GM23248 (cell line): Measurements from ENCODE around the gene BAHD1. TPM values are rescaled to one million over a fixed set of nuclear protein-coding genes. Genes with fewer than 3 reads are reported as not detected.

Experiments used
- DNase-seq: peaks from one replicate; pipeline ENCODE4 v3.0.0-alpha.2; 2015
- H2AFZ ChIP-seq: fragments of 200-600 bp; sonication (generic); 2 replicates; pipeline ENCODE4 v1.6.1; 2016; ENCODE audit warnings: antibody characterized with exemption
- H3F3A ChIP-seq: fragments of 200-600 bp; sonication (generic); 2 replicates; pipeline ENCODE4 v1.6.1; 2016; ENCODE audit warnings: mild to moderate bottlenecking, antibody characterized with exemption, mixed run types; ENCODE audit not compliant: insufficient read depth
- H3K27ac ChIP-seq: fragments of 200-600 bp; sonication (generic); 2 replicates; pipeline ENCODE4 v1.5.1; 2016; ENCODE audit warnings: mild to moderate bottlenecking
- H3K27me3 ChIP-seq: fragments of 200-600 bp; sonication (generic); replicated peaks from 2 replicates; pipeline ENCODE4 v1.6.1; 2016; ENCODE audit warnings: mild to moderate bottlenecking; ENCODE audit not compliant: insufficient read depth
- H3K36me3 ChIP-seq: fragments of 200-600 bp; sonication (generic); 2 replicates; pipeline ENCODE4 v1.6.1; 2016; ENCODE audit warnings: low read depth, mild to moderate bottlenecking
- H3K4me1 ChIP-seq: fragments of 200-600 bp; sonication (generic); 2 replicates; pipeline ENCODE4 v1.6.1; 2016; ENCODE audit warnings: mild to moderate bottlenecking; ENCODE audit not compliant: insufficient read depth
- H3K4me2 ChIP-seq: fragments of 200-600 bp; sonication (generic); one replicate; pipeline ENCODE4 v1.6.1; 2016; ENCODE audit warnings: mild to moderate bottlenecking; ENCODE audit not compliant: unreplicated experiment
- H3K4me3 ChIP-seq: fragments of 200-600 bp; sonication (generic); 2 replicates; pipeline ENCODE4 v1.5.1; 2016; ENCODE audit warnings: mild to moderate bottlenecking
- H3K79me2 ChIP-seq: fragments of 200-600 bp; sonication (generic); 2 replicates; pipeline ENCODE4 v1.6.1; 2016; ENCODE audit warnings: mild to moderate bottlenecking; ENCODE audit not compliant: insufficient read depth
- H3K9ac ChIP-seq: fragments of 200-600 bp; sonication (generic); 2 replicates; pipeline ENCODE4 v1.6.1; 2016; ENCODE audit warnings: mild to moderate bottlenecking
- H3K9me2 ChIP-seq: fragments of 200-600 bp; sonication (generic); 2 replicates; pipeline ENCODE4 v1.6.1; 2016; ENCODE audit warnings: mixed run types, mild to moderate bottlenecking, moderate library complexity; ENCODE audit not compliant: insufficient read depth
- H3K9me3 ChIP-seq: fragments of 200-600 bp; sonication (generic); one replicate; pipeline ENCODE4 v1.6.1; 2017; ENCODE audit warnings: low read depth
- H4K20me1 ChIP-seq: fragments of 200-600 bp; sonication (generic); 2 replicates; pipeline ENCODE4 v1.6.0; 2016; ENCODE audit not compliant: insufficient read depth
- EZH2 ChIP-seq: fragments of 200-600 bp; sonication (generic); IDR thresholded peaks from 2 replicates; pipeline ENCODE4 v1.6.1; 2018; ENCODE audit warnings: antibody characterized with exemption, mild to moderate bottlenecking; ENCODE audit not compliant: insufficient read depth, poor library complexity, severe bottlenecking
- EZH2phosphoT487 ChIP-seq: fragments of 200-600 bp; sonication (generic); IDR thresholded peaks from 2 replicates; pipeline ENCODE4 v1.6.1; 2018; ENCODE audit warnings: antibody characterized with exemption, moderate library complexity, mild to moderate bottlenecking, low read depth; ENCODE audit not compliant: insufficient read depth
- WGBS, 2 experiments: methylation state at CpG; one replicate each; pipeline ENCODE4 v1.1.6; 2015 to 2017; ENCODE audit warnings: low lambda C conversion rate in 2 of 2, low coverage in 1 of 2; ENCODE audit errors: missing lambda C conversion rate in 2 of 2; 5-methylcytosine and 5-hydroxymethylcytosine counted together
- in situ Hi-C: fragments of 300-500 bp; cut with MboI; formaldehyde crosslinking; loops from 2 replicates; pipeline ENCODE4 v1.15.0; 2020
- polyA plus RNA-seq: library from polyadenylated mRNA; unstranded; fragments of >200 nt; fragmentation: Nextera tagmentation; extraction: Ambion mirVana; gene quantifications from 2 replicates; pipeline ENCODE4 v1.2.1, GENCODE V29; 2016
- total RNA-seq: library from RNA; depleted of rRNA; stranded (reverse); fragments of >200 nt; shearing (Covaris generic); gene quantifications from 2 replicates; pipeline ENCODE4 v1.2.3, GENCODE V29; 2014

The BAHD1 gene
- total and polyA plus RNA-seq, 2 experiments from 2014 or later = 2.3 to 10.3 TPM

DNA sequence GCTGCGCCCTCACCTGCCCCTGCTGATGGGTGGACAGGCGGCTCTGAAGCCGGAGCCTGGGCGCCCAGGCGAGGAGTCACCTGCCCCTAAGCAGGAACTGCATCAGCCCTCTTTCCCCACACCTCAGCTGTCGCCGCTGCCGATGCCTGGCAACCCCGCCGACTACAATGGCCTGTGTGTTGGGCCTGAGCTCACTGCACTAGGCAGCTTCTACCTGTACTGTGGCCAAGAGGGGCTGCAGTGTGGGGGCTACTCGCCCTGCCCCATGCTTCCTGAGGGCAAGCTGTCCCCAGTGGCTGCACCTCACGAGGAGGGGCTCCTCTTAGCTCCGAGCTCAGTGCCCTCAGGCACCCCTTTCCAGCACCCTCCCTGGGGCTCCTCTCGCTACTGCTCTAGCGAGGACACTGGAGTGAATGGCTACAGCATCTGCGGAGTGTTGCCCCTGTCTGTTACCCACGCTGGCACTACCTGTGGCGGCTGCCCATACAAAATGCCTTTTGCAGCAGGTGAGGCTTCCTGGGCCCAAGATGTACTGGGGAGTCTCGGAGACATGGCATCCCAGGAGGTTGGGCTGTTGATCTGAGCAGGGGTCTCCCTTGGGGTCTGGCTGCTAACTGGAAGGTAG lies 18.8 kb downstream of the BAHD1 start:
- Histone ChIP-seq H3K36me3 (no peaks in the 10 kb centered on the region), H3K27ac (no peak overlapping the region), H3K4me2 (no peak overlapping the region), H2AFZ (no peak overlapping the region), H3K4me1 (peaks cover 17% of the 10 kb centered on the region), H3F3A (no peaks in the 10 kb centered on the region), H4K20me1 (no peaks in the 10 kb centered on the region; the same call in 1 of the 2 replicates), H3K4me3 (no peak overlapping the region), H3K9ac (no peak overlapping the region), H3K79me2 (peaks cover 56% of the 10 kb centered on the region), H3K27me3 (no peaks in the 10 kb centered on the region), H3K9me3 (no peaks in the 10 kb centered on the region), H3K9me2 (no peaks in the 10 kb centered on the region)
- WGBS, 2 experiments = 92 to 97% methylated on average over 10 to 13 of the region's 19 CpGs
- TF ChIP-seq EZH2phosphoT487 (no peak), EZH2 (no peak)
- in situ Hi-C loops = no loop called here
- no peak for DNase-seq

DNA sequence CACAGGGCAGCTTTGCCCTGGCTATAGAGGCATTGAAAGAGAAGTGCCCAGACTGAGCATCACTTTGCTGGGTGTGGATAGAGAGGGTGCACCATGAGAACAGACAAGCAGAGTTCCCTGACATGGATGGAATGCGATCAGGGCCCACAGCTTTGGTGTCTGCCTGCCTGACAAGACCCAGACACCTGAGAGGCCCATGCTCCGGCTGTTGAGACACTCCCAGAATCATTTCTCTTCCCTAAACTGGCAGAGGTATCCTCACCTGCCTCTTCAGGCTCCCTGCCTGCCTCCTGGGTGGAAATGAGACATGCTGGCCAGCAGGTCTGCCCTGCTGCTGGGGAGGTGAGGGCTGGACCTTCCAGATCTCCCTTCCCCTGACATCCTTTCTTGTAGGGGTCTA lies 19.7 kb downstream of the BAHD1 start:
- in situ Hi-C loops = no loop called here
- 90 to 100% methylated on average over 2 of the region's 2 CpGs for WGBS, 2 experiments
- H2AFZ ChIP-seq = no peak overlapping the region
- no peak overlapping the region for H3K4me2 ChIP-seq
- H3K9me3 ChIP-seq = no peaks in the 10 kb centered on the region
- H3K9me2 ChIP-seq = no peaks in the 10 kb centered on the region
- peaks cover 47% of the 10 kb centered on the region for H3K79me2 ChIP-seq
- H3K27me3 ChIP-seq = no peaks in the 10 kb centered on the region
- no peak overlapping the region for H3K4me3 ChIP-seq
- no peak for DNase-seq
- no peaks in the 10 kb centered on the region; the same call in 1 of the 2 replicates for H4K20me1 ChIP-seq
- H3F3A ChIP-seq = no peaks in the 10 kb centered on the region
- H3K9ac ChIP-seq = no peak overlapping the region
- TF ChIP-seq EZH2phosphoT487 (no peak), EZH2 (no peak)
- no peaks in the 10 kb centered on the region for H3K36me3 ChIP-seq
- peaks cover 8% of the 10 kb centered on the region for H3K4me1 ChIP-seq
- no peak overlapping the region for H3K27ac ChIP-seq

DNA sequence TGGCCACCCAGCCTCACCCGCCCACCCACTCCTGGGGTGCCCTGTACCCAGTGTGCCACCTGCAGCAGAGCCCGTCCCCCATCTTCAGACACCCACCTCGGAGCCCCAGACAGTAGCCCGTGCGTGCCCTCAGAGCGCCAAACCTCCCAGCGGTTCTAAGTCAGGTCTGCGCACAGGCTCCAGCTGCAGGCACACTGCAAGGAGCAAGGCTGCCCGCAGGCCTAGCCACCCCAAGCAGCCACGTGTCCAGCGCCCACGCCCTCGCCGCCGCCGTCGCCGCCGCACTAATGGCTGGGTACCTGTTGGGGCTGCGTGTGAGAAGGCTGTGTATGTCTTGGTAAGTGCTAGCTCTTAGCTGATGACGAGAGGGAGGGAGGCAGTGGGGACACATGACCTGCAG lies 21.2 kb downstream of the BAHD1 start:
- in situ Hi-C loops = no loop called here
- no peaks in the 10 kb centered on the region for H3K9me2 ChIP-seq
- H3K4me3 ChIP-seq = no peak overlapping the region
- no peaks in the 10 kb centered on the region for H3K9me3 ChIP-seq
- peaks cover 31% of the 10 kb centered on the region for H3K79me2 ChIP-seq
- no peaks in the 10 kb centered on the region for H3F3A ChIP-seq
- no peak overlapping the region for H3K4me2 ChIP-seq
- H3K9ac ChIP-seq = no peak overlapping the region
- no peak for TF ChIP-seq EZH2phosphoT487
- TF ChIP-seq EZH2 = no peak
- no peaks in the 10 kb centered on the region for H3K4me1 ChIP-seq
- no peak overlapping the region for H3K27ac ChIP-seq
- H3K27me3 ChIP-seq = no peaks in the 10 kb centered on the region
- no peaks in the 10 kb centered on the region; the same call in 1 of the 2 replicates for H4K20me1 ChIP-seq
- 94 to 97% methylated on average over 18 to 21 of the region's 21 CpGs for WGBS, 2 experiments
- no peaks in the 10 kb centered on the region for H3K36me3 ChIP-seq
- no peak overlapping the region for H2AFZ ChIP-seq
- DNase-seq = no peak

DNA sequence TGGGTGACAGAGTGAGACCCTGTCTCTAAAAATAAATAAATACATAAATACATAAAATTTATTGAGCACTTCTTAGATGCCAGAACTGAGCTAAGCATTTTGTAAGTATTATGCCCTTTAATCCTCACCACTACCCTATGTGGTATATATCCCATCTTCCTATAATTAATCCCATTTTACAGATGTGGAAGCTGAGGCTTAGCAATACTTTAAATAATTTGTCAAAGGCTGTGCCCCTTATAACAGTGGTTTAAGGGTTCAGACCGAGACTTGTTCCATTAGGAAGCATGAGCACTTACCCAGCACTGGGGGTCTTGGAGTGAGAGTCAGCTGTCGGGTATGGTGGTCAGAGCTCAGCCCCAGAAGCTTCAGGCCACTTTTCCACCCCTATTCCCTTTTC lies 22.5 kb downstream of the BAHD1 start:
- Histone ChIP-seq H4K20me1 (no peaks in the 10 kb centered on the region; the same call in 1 of the 2 replicates), H3K79me2 (peaks cover 18% of the 10 kb centered on the region), H3K4me2 (no peak overlapping the region), H2AFZ (no peak overlapping the region), H3K27ac (no peak overlapping the region), H3K27me3 (no peaks in the 10 kb centered on the region), H3K9me2 (no peaks in the 10 kb centered on the region), H3F3A (peaks cover 6% of the 10 kb centered on the region; the same call in 1 of the 2 replicates), H3K9ac (no peak overlapping the region), H3K36me3 (no peaks in the 10 kb centered on the region), H3K9me3 (no peaks in the 10 kb centered on the region), H3K4me3 (no peak overlapping the region), H3K4me1 (no peaks in the 10 kb centered on the region)
- in situ Hi-C loops = no loop called here
- no peak for DNase-seq
- TF ChIP-seq EZH2 (no peak), EZH2phosphoT487 (no peak)
- 95 to 96% methylated on average over 2 of the region's 2 CpGs for WGBS, 2 experiments
